Measurements from ENCODE around the gene APOH.

DNA sequence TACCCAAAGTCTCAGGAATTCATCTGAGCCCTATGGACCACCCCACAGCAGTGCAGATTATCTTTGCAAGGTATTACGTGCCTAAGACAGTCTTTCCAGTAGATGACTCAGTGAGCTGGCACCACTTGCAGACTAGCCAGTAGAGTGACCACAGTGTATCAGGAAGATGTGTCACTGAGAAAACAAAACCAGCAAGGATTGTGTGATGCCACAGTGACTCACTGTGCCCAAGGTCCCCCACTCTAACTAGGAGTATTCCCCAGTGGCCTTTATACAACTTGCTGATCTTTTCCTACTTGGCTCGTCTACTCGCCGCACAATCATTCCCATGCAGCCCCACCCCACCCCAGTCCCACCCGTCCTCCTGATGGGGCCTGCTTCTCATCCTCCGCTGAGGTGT lies 46.4 kb upstream of the APOH start:
- TF ChIP-seq POLR2A (IDR thresholded peaks at IDR 0.05): no peak
- TF ChIP-seq, protein P1, sequence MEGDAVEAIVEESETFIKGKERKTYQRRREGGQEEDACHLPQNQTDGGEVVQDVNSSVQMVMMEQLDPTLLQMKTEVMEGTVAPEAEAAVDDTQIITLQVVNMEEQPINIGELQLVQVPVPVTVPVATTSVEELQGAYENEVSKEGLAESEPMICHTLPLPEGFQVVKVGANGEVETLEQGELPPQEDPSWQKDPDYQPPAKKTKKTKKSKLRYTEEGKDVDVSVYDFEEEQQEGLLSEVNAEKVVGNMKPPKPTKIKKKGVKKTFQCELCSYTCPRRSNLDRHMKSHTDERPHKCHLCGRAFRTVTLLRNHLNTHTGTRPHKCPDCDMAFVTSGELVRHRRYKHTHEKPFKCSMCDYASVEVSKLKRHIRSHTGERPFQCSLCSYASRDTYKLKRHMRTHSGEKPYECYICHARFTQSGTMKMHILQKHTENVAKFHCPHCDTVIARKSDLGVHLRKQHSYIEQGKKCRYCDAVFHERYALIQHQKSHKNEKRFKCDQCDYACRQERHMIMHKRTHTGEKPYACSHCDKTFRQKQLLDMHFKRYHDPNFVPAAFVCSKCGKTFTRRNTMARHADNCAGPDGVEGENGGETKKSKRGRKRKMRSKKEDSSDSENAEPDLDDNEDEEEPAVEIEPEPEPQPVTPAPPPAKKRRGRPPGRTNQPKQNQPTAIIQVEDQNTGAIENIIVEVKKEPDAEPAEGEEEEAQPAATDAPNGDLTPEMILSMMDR (IDR thresholded peaks at IDR 0.05): no peak
